ENCODE data around the gene SRSF4. TPM values are rescaled to one million over a fixed set of nuclear protein-coding genes. Genes with fewer than 3 reads are reported as not detected.
"Not testable (repeated sequence)": the region's sequence is repeated elsewhere in the genome, so short reads cannot be mapped to it uniquely, and the experiment has no call there.

Gene SRSF4
- total RNA-seq, 2 donors from 2014 or later, result 50.1 to 63.9 TPM

- intact Hi-C loops (cut with DNase I), result no loop called here
- ATAC-seq, result no peak
- no peak for DNase-seq
Measured at GRCh38 chr1:29119121-29119929, 62.4 kb downstream of the SRSF4 start.

- no peak for DNase-seq
- intact Hi-C loops (cut with DNase I), result no loop called here
- ATAC-seq, result no peak
Measured at GRCh38 chr1:29117381-29117780, 64.3 kb downstream of the SRSF4 start.

- no peak for ATAC-seq
- no peak for DNase-seq
- intact Hi-C loops (cut with DNase I), result no loop called here
Measured at GRCh38 chr1:29114654-29115053, 67.0 kb downstream of the SRSF4 start.

- intact Hi-C loops (cut with DNase I), result no loop called here
- ATAC-seq (no peak), DNase-seq (no peak)
Measured at GRCh38 chr1:29113413-29114117, 68.1 kb downstream of the SRSF4 start.

- intact Hi-C loops (cut with DNase I), result no loop called here
- ATAC-seq, result no peak
- DNase-seq, result no peak
Measured at GRCh38 chr1:29112705-29113412, 68.8 kb downstream of the SRSF4 start.

GRCh38 chr1:29108041-29108440, 73.7 kb downstream of the SRSF4 start:
- intact Hi-C loops (cut with DNase I); ATAC-seq; DNase-seq: not testable (repeated sequence)

- ATAC-seq, result no peak
Measured at GRCh38 chr1:29105822-29106221, 75.9 kb downstream of the SRSF4 start.

GRCh38 chr1:29100487-29100886, 81.2 kb downstream of the SRSF4 start:
- DNase-seq (no peak), ATAC-seq (no peak)
- intact Hi-C loops (cut with DNase I), result no loop called here

More at GRCh38 chr1:29105822-29106221, 75.9 kb downstream of the SRSF4 start:
- no peak for DNase-seq
- intact Hi-C loops (cut with DNase I), result no loop called here

- ATAC-seq (no peak), DNase-seq (no peak)
- intact Hi-C loops (cut with DNase I), result no loop called here
Measured at GRCh38 chr1:29099286-29099685, 82.4 kb downstream of the SRSF4 start.

Other genes with a start within 250 kb of the SRSF4 start
- 1 to 10 TPM; 4.0 to 4.7 TPM for gene TMEM200B, start 58.0 kb downstream of the SRSF4 start, total RNA-seq
- 10 to 100 TPM; 25.8 to 26.2 TPM for gene MECR, start 49.0 kb upstream of the SRSF4 start, total RNA-seq
- 10 to 100 TPM; 13.6 to 18.2 TPM for gene PTPRU, start 54.6 kb upstream of the SRSF4 start, total RNA-seq

All from left cardiac atrium (tissue), 4 donors.